GM12878 (cell line): ENCODE measurements around the gene ANXA4. TPM values are rescaled to one million over a fixed set of nuclear protein-coding genes. Genes with fewer than 3 reads are reported as not detected.

Experiments used
- ATAC-seq: fragments of 200-7000 bp; cut with Tn5 transposase; 3 replicates; pipeline ENCODE4 v1.9.1; 2020; ENCODE audit warnings: mild to moderate bottlenecking, moderate library complexity
- BruUV-seq: library from RNA; stranded (reverse); fragments of 400-500 nt; replicated peaks from 2 replicates; lab custom pipeline; 2021; lab: Mats Ljungman, UMichigan
- CTCF ChIA-PET: fragments of 300-600 bp; sonication (Branson Sonifier 250); formaldehyde crosslinking; extraction: SDS; loops from one replicate; lab custom pipeline; 2021; ENCODE audit warnings: inconsistent platforms; lab: Yijun Ruan, JAX
- POLR2A ChIA-PET: fragments of 350-600 bp; formaldehyde crosslinking; extraction: SDS; loops from one replicate; lab custom pipeline; 2021; ENCODE audit warnings: inconsistent platforms; lab: Charles Lee
- RAD21 ChIA-PET: fragments of 300-600 bp; sonication (Branson Sonifier 250); formaldehyde crosslinking; loops from one replicate; lab custom pipeline; 2023; ENCODE audit warnings: antibody characterized with exemption; ENCODE audit not compliant: unreplicated experiment; lab: Charles Lee
- SMC1A ChIA-PET: fragments of 300-600 bp; sonication (Branson Sonifier 250); formaldehyde crosslinking; loops from one replicate; lab custom pipeline; 2023; ENCODE audit not compliant: unreplicated experiment, uncharacterized antibody; lab: Charles Lee
- DNase-seq: peaks from one replicate; pipeline ENCODE4 v3.0.0-alpha.2; 2011; ENCODE audit warnings: low read depth, low spot score
- FAIRE-seq: peaks from 3 replicates; lab custom pipeline; 2011; peaks lifted over from hg19 to GRCh38; lab: Jason Lieb, UNC
- H2AFZ ChIP-seq: 2 replicates; pipeline ENCODE4 v1.6.0; 2011; ENCODE audit warnings: low read depth, low read length, control low read depth; ENCODE audit not compliant: control insufficient read depth
- H3K27ac ChIP-seq: 2 replicates; pipeline ENCODE4 v1.5.1; 2011; ENCODE audit warnings: control low read depth; ENCODE audit not compliant: control insufficient read depth, insufficient read depth
- H3K27me3 ChIP-seq, 2 experiments: replicated peaks in 1 of 2; 2 replicates each; pipeline versions ENCODE4 v1.6.0 to v1.6.1; 2011; ENCODE audit warnings: low read length in 1 of 2; ENCODE audit not compliant: control insufficient read depth in 2 of 2, insufficient read depth in 2 of 2
- H3K36me3 ChIP-seq, 2 experiments: 2 replicates each; pipeline ENCODE4 v1.5.1; 2011; ENCODE audit warnings: low read length in 1 of 2; ENCODE audit not compliant: control insufficient read depth in 2 of 2, insufficient read depth in 2 of 2
- H3K4me1 ChIP-seq: 2 replicates; pipeline ENCODE4 v1.6.1; 2011; ENCODE audit warnings: mild to moderate bottlenecking, low read length, moderate library complexity, mixed read lengths; ENCODE audit not compliant: control insufficient read depth, insufficient read depth
- H3K4me2 ChIP-seq: 2 replicates; pipeline ENCODE4 v1.6.0; 2011; ENCODE audit warnings: control low read depth; ENCODE audit not compliant: control insufficient read depth, insufficient read depth
- H3K4me3 ChIP-seq: fragments of 200-600 bp; sonication (generic); 2 replicates; pipeline ENCODE4 v1.5.1; 2016
- H3K79me2 ChIP-seq: 2 replicates; pipeline ENCODE4 v1.6.0; 2011; ENCODE audit warnings: low read length; ENCODE audit not compliant: control insufficient read depth, insufficient read depth
- H3K9ac ChIP-seq: 2 replicates; pipeline ENCODE4 v1.8.0; 2011; ENCODE audit warnings: low read length, control low read depth, mixed read lengths; ENCODE audit not compliant: control insufficient read depth, insufficient read depth
- H3K9me3 ChIP-seq: replicated peaks from 3 replicates; pipeline ENCODE4 v1.5.1; 2011; ENCODE audit warnings: mild to moderate bottlenecking, low read length; ENCODE audit not compliant: control insufficient read depth, insufficient read depth
- H4K20me1 ChIP-seq: 2 replicates; pipeline ENCODE4 v1.6.0; 2011; ENCODE audit not compliant: control insufficient read depth, insufficient read depth
- ASH2L ChIP-seq: fragments of 300-600, 200-600 bp; sonication (generic); IDR thresholded peaks from 2 replicates; pipeline ENCODE4 v1.6.1; 2017; ENCODE audit warnings: low read depth, mild to moderate bottlenecking, borderline replicate concordance
- ATF7 ChIP-seq: fragments of 450-650 bp; IDR thresholded peaks from 2 replicates; pipeline ENCODE4 v1.6.1; 2016; ENCODE audit warnings: low read depth, mild to moderate bottlenecking
- BACH1 ChIP-seq: fragments of 450-650 bp; IDR thresholded peaks from 2 replicates; pipeline ENCODE4 v1.6.1; 2017; ENCODE audit warnings: mild to moderate bottlenecking, borderline replicate concordance
- BCL11A ChIP-seq: IDR thresholded peaks from 2 replicates; pipeline ENCODE4 v1.6.1; 2011; ENCODE audit warnings: low read depth, low read length
- CBFB ChIP-seq: IDR thresholded peaks from 2 replicates; pipeline ENCODE4 v1.6.1; 2016; ENCODE audit warnings: antibody characterized with exemption, low read depth
- DPF2 ChIP-seq: fragments of 450-650 bp; IDR thresholded peaks from 2 replicates; pipeline ENCODE4 v1.6.1; 2017; ENCODE audit warnings: mild to moderate bottlenecking
- ELK1 ChIP-seq: IDR thresholded peaks from 2 replicates; pipeline ENCODE4 v1.6.1; 2012; ENCODE audit warnings: low read depth, low read length, improper control_type of control experiment
- ETV6 ChIP-seq, 2 experiments: fragments of 450-650 bp in 1 of 2; IDR thresholded peaks in 1 of 2; conservative IDR thresholded peaks in 1 of 2; 2 replicates each; pipeline ENCODE4 v1.6.1; 2014; ENCODE audit warnings: antibody characterized with exemption in 1 of 2, borderline replicate concordance in 1 of 2, low read depth in 1 of 2, mild to moderate bottlenecking in 1 of 2, moderate library complexity in 1 of 2
- HDAC2 ChIP-seq: fragments of 200-600 bp; sonication (generic); IDR thresholded peaks from 2 replicates; pipeline ENCODE4 v1.6.1; 2017
- KAT2A ChIP-seq: conservative IDR thresholded peaks from 2 replicates; pipeline ENCODE4 v1.6.1; 2011; ENCODE audit warnings: low read depth, low read length; ENCODE audit not compliant: control insufficient read depth
- LARP7 ChIP-seq: fragments of 450-650 bp; IDR thresholded peaks from 2 replicates; pipeline ENCODE4 v1.6.1; 2017; ENCODE audit warnings: mild to moderate bottlenecking
- RB1 ChIP-seq: fragments of 450-650 bp; formaldehyde crosslinking; IDR thresholded peaks from 2 replicates; pipeline ENCODE4 v1.6.1; 2017; ENCODE audit warnings: mild to moderate bottlenecking, borderline replicate concordance
- RCOR1 ChIP-seq: conservative IDR thresholded peaks from 2 replicates; pipeline ENCODE4 v1.6.1; 2012; ENCODE audit warnings: low read depth, low read length, improper control_type of control experiment
- SPI1 ChIP-seq: IDR thresholded peaks from 2 replicates; pipeline ENCODE4 v1.6.1; 2011; ENCODE audit warnings: low read depth, mild to moderate bottlenecking, low read length, moderate library complexity, borderline replicate concordance; ENCODE audit not compliant: insufficient read depth
- WGBS: methylation state at CpG from one replicate; pipeline ENCODE4 v1.1.6; 2016; ENCODE audit warnings: low lambda C conversion rate; ENCODE audit not compliant: insufficient replicate concordance, insufficient coverage; ENCODE audit errors: missing lambda C conversion rate; 5-methylcytosine and 5-hydroxymethylcytosine counted together
- in situ Hi-C: fragments of 300-500 bp; cut with MboI; formaldehyde crosslinking; loops from 9 replicates; pipeline ENCODE4 v1.14.3; 2018; ENCODE audit warnings: mixed read lengths
- intact Hi-C: fragments of 100-400 bp; cut with micrococcal nuclease; formaldehyde crosslinking; loops from one replicate; pipeline ENCODE4 v1.14.2; 2022; ENCODE audit not compliant: unreplicated experiment
- polyA plus RNA-seq, 11 experiments: library from polyadenylated mRNA; depleted of rRNA in 4 of 11; unstranded in 6 of 11; stranded (reverse) in 5 of 11; fragments of >200 nt; fragmentation: Nextera tagmentation in 4 of 11; fragmentation: Illumina TruSeq in 1 of 11; extraction: Ambion mirVana in 4 of 11; extraction: Trizol in 1 of 11; gene quantifications; 1 replicate in 1 of 11; 2 replicates in 10 of 11; pipeline versions ENCODE4 v1.2.1 to v1.2.3, GENCODE V29; 2011 to 2016; ENCODE audit warnings: inconsistent platforms in 2 of 11, missing spikeins in 2 of 11, low read depth in 1 of 11
- total RNA-seq, 4 experiments: library from RNA; depleted of rRNA in 3 of 4; stranded (reverse); fragments of >200 nt in 3 of 4; fragmentation: Illumina TruSeq in 1 of 4; extraction: Trizol in 1 of 4; gene quantifications; 2 replicates each; pipeline versions ENCODE4 v1.2.1 to v1.2.3, GENCODE V29; 2013 to 2021
- TF ChIP-seq, protein P1 (sequence below): fragments of 450-650 bp; IDR thresholded peaks from 2 replicates; pipeline ENCODE4 v1.6.1; 2017; ENCODE audit warnings: borderline replicate concordance
- TF ChIP-seq, protein P2 (sequence below): IDR thresholded peaks from 2 replicates; pipeline ENCODE4 v1.6.1; 2011; ENCODE audit warnings: borderline replicate concordance, low read depth, mild to moderate bottlenecking, moderate library complexity, mixed read lengths, low read length; ENCODE audit not compliant: insufficient read depth; ENCODE audit errors: extremely low read length
- TF ChIP-seq, protein P3 (sequence below): fragments of 450-650 bp; IDR thresholded peaks from 2 replicates; pipeline ENCODE4 v1.6.1; 2016; ENCODE audit warnings: mild to moderate bottlenecking
- TF ChIP-seq, protein P4 (sequence below): fragments of 450-650 bp; IDR thresholded peaks from 2 replicates; pipeline ENCODE4 v1.6.1; 2017; ENCODE audit warnings: low read depth, mild to moderate bottlenecking, moderate library complexity

The ANXA4 gene
- total and polyA plus RNA-seq, 10 of the 15 experiments (the other 5 are each of a cell fraction or from before 2014, with no cell fraction given): 16.3 to 97.2 (median 71.0) TPM

DNA sequence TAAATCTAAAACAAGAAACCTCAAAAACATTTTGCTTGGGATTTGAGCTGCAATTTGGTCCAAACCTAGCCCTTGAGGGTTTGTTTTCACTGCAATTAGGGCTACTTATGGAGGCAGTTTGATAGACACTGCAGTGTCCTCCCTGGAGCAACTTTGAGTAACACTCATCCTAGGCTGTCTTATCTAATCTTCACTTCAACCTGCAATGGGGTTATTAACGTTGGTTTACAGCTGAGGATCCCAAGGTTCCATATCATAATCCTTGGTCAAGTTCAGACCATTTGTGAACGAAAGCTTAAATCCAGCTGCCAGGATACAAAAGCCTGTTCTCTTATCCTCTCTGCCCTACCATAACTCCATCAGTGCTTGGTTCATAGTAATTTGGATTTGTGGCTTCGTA, 2.5 kb downstream of the ANXA4 start:
- intact Hi-C loops (loop anchor here (5.0 kb wide), 2 partner anchors 53 to 73 kb away; no protein-coding TSS in a partner anchor), in situ Hi-C loops (loop anchor here (5.0 kb wide), 1 partner anchor 63 kb away; no protein-coding TSS in a partner anchor)
- H4K20me1 ChIP-seq: no peaks in the 10 kb centered on the region
- RAD21 ChIA-PET: interaction anchor here (1.0 to 8.3 kb wide), 20 partner anchors 10 to 170 kb away, joined by 3 to 76 read pairs (median 10); no protein-coding TSS in a partner anchor
- peaks cover 6% of the 10 kb centered on the region for H3K4me1 ChIP-seq
- FAIRE-seq (peak; percentile 35), ATAC-seq (no peak), DNase-seq (no peak)
- H3K36me3 ChIP-seq: peaks cover 0 to 5% of the 10 kb centered on the region in 2 experiments; a peak in 2 of 4 replicates
- CTCF ChIA-PET: interaction anchor here (0.7 to 6.4 kb wide), 16 partner anchors 11 to 183 kb away, joined by 3 to 60 read pairs (median 4); no protein-coding TSS in a partner anchor
- SMC1A ChIA-PET: interaction anchor here (1.0 to 9.1 kb wide), 20 partner anchors 9 to 193 kb away, joined by 3 to 164 read pairs (median 10); no protein-coding TSS in a partner anchor
- no peaks in the 10 kb centered on the region; the same call in 2 of the 3 replicates for H3K9me3 ChIP-seq
- no peak overlapping the region for H2AFZ ChIP-seq
- H3K27ac ChIP-seq: no peak overlapping the region
- H3K4me2 ChIP-seq: peak overlapping the region; percentile 72
- peaks cover 46% of the 10 kb centered on the region for H3K79me2 ChIP-seq
- WGBS: 81% methylated on average over 3 of the region's 3 CpGs
- H3K9ac ChIP-seq: no peak overlapping the region
- POLR2A ChIA-PET: interaction anchor here (1.1 to 5.2 kb wide), 16 partner anchors 9 to 93 kb away, joined by 3 to 61 read pairs (median 6); no protein-coding TSS in a partner anchor
- no peaks in the 10 kb centered on the region for H3K27me3 ChIP-seq
- BruUV-seq: no TSS peak
- H3K4me3 ChIP-seq: peak overlapping the region; percentile 5; the same call in 1 of the 2 replicates
- TF ChIP-seq, protein P1, sequence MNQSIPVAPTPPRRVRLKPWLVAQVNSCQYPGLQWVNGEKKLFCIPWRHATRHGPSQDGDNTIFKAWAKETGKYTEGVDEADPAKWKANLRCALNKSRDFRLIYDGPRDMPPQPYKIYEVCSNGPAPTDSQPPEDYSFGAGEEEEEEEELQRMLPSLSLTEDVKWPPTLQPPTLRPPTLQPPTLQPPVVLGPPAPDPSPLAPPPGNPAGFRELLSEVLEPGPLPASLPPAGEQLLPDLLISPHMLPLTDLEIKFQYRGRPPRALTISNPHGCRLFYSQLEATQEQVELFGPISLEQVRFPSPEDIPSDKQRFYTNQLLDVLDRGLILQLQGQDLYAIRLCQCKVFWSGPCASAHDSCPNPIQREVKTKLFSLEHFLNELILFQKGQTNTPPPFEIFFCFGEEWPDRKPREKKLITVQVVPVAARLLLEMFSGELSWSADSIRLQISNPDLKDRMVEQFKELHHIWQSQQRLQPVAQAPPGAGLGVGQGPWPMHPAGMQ: no peak
- TF ChIP-seq BCL11A (no peak), SPI1 (no peak), BACH1 (no peak), KAT2A (no peak), ELK1 (no peak), LARP7 (no peak), RB1 (no peak), ASH2L (no peak), CBFB (no peak), ETV6 (conservative IDR thresholded peaks at IDR 0.05 in 1 of 2, IDR thresholded peaks at IDR 0.05 in 1 of 2; ENCODE audit: borderline replicate concordance in 1 of 2, low read depth in 1 of 2) (no peak), ATF7 (no peak), DPF2 (no peak), HDAC2 (no peak), RCOR1 (no peak)
- TF ChIP-seq, protein P2, sequence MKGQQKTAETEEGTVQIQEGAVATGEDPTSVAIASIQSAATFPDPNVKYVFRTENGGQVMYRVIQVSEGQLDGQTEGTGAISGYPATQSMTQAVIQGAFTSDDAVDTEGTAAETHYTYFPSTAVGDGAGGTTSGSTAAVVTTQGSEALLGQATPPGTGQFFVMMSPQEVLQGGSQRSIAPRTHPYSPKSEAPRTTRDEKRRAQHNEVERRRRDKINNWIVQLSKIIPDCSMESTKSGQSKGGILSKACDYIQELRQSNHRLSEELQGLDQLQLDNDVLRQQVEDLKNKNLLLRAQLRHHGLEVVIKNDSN: no peak
- TF ChIP-seq, protein P3, sequence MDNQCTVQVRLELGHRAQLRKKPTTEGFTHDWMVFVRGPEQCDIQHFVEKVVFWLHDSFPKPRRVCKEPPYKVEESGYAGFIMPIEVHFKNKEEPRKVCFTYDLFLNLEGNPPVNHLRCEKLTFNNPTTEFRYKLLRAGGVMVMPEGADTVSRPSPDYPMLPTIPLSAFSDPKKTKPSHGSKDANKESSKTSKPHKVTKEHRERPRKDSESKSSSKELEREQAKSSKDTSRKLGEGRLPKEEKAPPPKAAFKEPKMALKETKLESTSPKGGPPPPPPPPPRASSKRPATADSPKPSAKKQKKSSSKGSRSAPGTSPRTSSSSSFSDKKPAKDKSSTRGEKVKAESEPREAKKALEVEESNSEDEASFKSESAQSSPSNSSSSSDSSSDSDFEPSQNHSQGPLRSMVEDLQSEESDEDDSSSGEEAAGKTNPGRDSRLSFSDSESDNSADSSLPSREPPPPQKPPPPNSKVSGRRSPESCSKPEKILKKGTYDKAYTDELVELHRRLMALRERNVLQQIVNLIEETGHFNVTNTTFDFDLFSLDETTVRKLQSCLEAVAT: no peak
- TF ChIP-seq, protein P4, sequence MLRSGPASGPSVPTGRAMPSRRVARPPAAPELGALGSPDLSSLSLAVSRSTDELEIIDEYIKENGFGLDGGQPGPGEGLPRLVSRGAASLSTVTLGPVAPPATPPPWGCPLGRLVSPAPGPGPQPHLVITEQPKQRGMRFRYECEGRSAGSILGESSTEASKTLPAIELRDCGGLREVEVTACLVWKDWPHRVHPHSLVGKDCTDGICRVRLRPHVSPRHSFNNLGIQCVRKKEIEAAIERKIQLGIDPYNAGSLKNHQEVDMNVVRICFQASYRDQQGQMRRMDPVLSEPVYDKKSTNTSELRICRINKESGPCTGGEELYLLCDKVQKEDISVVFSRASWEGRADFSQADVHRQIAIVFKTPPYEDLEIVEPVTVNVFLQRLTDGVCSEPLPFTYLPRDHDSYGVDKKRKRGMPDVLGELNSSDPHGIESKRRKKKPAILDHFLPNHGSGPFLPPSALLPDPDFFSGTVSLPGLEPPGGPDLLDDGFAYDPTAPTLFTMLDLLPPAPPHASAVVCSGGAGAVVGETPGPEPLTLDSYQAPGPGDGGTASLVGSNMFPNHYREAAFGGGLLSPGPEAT: no peak
